NK-92 treated with Interleukin-12 subunit alpha and Interleukin-12 subunit beta, amount 100 ng/mL, for 24 hours (cell line): ENCODE measurements around the gene NANOS3.

Experiments used
- DNase-seq: peaks from one replicate; lab custom pipeline; 2025; lab: John Stamatoyannopoulos, UW

The NANOS3 gene

DNA sequence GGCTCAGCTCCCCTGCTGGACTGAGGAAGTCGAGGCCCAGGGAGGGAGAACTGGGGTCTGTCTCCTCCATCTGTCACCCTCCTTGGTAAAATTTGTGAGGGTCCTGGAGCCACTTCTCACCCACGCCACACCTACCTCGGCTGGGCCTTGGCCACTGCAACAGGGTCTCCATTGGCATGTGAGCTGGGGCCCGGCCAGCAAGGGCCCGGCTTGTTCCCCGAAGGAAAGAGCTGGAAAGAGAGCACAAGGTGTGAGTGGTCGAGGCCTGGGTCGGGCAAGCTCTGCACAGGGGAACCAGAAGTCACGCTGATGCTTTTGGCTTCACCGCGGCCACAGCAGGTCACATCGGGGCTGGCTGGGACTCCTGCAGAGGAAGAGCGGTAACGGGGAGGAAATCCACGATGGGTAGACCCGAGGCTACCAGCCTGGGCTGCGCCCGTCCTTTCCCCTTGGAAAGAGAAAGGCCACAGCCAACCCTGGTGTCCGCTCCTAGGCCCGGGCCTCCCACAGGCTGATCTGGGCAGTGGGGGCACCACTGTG lies 9.0 kb downstream of the NANOS3 start:
- no peak for DNase-seq

DNA sequence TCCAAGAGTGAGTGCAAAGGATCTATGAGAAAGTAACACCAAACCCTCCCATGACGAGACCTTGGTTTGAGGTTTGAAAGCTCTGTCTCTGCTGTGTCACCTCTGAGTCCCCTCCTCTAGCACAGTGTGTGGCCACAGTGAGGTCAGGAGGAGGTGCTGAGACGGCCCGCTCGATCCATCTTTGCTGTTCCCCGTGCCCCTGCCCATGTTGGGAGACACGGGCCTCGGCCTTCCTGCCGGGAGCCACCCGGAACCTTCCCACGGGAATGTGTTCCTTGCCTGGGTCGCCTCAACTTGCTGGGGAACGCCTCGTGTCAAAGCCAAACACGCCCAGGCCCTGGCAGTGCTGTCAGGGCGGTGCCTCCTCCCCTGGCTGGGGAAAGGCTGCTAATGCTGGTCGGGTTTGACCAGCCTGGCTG lies 10.1 kb downstream of the NANOS3 start:
- DNase-seq: no peak

DNA sequence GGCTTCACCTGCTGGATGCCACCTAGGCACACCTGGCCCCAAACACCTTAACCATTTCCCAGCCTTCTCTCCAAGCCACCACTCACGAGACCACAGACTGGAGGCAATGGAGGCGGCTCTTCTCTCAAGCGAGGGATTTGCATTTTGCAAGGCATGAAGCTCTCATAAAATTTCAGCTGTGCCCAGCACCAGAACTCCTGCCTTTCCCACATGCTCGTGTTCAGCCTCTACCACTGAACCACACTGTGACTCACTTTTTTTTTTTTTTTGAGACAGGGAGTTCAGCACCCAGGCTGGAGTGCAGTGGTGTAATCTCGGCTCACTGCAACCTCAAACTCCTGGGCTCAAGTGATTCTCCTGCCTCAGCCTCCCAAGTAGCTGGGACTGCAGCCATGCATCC lies 10.6 kb downstream of the NANOS3 start:
- DNase-seq: no peak

DNA sequence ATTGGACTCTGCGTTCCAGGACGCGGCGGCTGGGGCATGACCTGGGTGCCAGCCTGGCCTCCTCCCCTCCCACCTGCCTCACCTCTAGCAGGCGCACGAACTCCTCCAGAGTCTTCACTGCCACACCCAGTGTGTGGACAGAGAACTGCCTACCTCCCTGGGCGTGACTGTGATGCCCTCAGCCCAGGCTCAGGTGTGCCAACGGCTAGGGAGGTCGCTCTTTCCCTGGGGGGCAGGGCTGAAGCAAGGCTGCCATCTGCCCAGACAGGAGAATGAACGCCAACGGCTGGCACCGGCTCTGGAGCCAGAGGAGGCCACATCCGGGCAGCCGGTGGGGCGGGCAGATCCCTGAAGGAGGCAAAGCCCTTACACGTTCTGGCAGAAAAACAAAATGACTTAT lies 11.3 kb downstream of the NANOS3 start:
- no peak for DNase-seq

DNA sequence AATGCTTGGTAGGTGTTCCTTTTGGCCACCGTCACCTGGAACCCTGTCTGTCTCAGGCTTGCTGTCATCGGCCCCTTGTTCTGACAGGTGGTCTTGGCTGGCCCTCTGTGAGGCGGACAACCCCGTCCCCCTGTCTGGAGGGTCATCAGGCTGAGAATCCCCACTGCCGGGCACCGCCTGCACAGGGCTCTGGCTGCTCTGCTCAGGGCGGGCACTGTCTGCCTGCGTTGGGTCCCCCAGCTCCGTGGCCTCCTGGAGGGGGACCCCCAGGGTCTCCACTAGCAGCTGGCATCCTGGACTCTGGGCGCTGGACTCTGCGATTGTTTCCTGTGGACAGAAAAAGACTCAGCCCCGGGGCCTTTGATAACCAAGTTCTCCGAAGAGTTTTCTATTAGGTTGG lies 13.2 kb downstream of the NANOS3 start:
- no peak for DNase-seq

DNA sequence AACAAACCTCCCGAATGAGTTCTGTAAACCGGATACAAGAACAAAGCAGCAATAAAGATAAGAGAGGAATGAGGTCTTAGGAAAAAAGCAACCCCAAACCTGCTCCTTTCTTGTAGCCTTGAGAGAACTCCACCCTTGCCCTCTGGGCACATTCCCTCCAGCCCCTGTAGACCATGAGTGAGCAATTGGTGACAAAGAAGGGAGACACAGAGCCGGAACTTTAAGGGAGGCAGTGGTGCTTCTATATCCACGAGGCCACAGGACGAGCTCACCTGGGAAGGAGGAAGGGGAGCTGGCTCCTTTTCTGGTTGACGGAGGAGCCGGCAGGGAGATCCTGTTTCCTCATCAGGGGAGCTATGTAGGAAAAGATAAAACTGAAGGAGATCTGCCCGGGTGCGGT lies 15.9 kb downstream of the NANOS3 start:
- no peak for DNase-seq

DNA sequence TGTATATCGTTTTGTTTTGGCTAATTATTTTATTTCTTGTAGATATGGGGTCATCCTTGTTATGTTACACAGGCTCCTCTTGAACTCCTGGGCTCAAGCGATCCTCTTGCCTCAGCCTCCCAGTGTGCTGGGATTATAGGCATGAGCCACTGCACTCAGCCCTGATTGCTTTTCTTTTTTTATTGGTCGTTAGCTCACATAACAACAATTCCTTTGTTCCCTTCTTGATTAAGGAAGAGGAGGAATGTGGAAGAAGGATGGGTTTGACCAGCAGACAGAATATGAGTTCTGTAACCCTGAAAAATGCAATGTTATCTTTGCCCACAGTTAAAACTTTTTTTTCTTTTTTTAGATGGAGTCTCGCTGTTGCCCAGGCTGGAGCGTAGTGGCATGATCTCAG lies 17.6 kb downstream of the NANOS3 start:
- no peak for DNase-seq

DNA sequence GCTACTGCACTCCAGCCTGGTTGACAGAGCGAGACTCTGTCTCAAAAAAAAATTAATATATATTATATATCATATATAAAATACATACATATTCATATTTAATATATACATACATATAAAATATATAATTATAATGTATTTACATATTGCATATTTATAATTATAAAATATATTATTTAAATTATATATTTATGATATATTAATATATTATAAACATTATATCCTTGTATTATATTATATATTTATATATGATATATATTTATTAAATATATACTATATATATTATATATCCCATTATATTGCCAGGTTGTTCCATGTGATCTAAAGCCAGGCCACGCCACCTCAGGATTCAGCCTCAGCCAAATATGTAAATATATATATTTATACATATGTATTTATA lies 19.3 kb downstream of the NANOS3 start:
- DNase-seq: no peak

DNA sequence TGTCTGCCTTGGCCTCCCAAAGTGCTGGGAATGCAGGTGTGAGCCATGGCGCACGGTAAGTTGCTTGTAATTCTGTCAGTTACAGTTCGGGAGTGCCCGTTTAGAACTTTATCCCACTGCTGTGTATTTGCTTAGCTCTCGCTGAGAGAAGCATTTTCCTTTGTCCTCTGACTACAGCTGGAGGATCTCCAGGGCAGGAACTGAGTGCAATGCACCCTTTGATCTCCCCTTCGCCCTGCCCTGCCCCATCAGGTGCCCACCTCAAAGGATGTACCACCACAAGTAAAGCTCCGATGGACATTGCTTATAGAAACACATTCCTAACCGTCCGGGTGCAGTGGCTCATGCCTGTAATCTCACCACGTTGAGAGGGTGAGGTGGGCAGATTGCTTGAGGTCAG lies 22.5 kb downstream of the NANOS3 start:
- DNase-seq: no peak

DNA sequence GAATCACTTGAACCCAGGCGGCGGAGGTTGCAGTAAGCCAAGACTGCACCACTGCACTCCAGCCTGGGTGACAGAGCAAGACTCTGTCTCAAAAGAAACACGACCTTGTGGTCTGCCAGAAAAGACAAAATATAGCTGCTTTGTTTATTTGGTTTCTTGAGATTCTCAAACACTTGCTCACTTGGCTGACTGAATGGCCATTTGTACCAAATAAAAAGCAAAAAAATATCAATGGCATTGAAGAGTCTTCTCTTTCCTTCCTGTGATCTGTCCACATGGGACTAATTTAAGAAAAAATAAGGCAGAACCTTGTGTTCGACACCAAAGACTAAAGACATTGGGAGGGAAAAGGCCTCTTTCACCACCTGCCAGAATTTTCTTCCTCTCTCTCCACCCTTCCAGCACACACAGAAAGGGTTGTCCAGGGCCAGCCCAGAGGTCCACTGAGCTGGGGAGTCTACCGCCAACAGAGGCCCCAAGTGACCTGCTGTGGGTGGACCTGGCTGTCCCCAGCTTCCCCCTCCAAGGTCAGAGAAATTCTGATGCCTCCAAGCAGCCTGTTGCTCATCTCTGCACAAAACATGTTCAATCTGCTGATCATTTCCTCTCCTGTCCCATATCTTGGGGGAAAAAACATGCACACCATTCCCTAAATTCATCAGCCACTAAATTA lies 23.1 kb downstream of the NANOS3 start:
- DNase-seq: no peak

DNA sequence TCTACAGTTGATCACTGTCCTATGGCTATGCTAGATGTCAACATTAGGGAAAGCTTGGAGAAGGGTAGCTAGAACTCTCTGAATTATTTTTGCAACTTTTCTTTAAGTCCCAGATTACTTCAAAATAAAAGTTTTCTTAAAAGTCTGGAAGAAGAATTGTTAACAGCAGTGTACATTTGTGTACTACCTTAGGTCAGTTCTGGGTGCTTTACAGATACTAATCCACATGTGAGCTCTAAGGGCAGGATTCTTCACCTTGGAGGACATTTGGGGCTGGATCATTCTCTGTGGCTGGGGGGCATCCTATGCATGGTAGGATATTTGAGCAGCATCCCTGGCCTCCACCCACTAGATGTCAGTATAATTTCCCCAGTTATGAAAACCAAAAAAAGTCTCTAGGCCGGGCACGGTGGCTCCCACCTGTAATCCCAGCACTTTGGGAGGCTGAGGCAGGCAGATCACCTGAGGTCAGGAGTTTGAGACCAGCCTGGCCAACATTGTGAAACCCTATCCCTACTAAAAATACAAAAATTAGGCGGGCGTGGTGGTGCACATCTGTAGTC lies 26.1 kb downstream of the NANOS3 start:
- DNase-seq: no peak

DNA sequence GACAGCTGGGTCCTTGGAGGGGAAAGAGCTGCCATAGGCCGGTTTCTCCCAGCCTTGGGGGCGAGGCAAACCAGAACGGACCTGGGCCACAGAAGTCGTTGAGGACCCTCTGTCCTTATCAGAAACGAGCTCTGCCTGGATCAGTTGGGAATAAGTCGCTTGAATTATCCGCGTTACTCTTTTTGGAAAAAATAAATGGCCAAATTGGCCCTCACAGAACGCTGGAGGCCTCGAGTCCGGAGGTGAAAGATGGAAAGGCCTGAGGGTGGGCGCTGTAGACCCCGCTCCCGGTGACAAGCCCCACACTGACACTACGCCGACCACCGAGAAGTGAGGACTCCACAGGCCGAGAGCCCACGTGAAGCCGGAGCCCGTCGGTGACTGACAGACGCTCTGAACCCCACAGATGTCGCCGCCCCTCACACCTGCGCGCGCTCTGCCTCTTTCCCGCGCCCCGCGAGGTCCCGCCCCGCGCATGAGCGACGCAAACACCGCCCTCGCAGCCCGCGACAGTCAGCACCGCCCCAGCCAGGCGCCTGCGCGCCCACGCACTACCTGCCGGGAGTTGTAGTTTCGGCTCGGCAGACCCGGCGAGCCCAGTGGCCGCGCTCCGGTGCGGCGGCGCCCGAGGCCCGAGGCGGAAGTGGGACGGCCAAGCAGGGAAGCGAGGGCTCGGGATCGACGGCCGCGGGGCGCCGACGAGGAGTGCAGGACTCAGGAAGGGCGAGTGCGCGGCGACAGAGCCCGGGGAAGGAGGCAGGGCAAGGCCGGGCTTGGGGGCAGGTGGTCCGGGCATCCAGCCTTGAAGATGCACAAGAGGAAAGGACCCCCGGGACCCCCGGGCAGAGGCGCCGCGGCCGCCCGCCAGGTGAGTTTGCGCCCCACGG lies 28.9 kb downstream of the NANOS3 start, which contains the start of the genes BRME1 and CC2D1A:
BRME1 (minus strand) TSS at position 484 of the 887 bp plus-strand sequence. CDS start 1,225 bp downstream, outside the sequence.
CC2D1A (plus strand) TSS at position 568 of the 887 bp plus-strand sequence; CDS start at position 809, 241 bp downstream.
- peak; percentile 95 for DNase-seq

DNA sequence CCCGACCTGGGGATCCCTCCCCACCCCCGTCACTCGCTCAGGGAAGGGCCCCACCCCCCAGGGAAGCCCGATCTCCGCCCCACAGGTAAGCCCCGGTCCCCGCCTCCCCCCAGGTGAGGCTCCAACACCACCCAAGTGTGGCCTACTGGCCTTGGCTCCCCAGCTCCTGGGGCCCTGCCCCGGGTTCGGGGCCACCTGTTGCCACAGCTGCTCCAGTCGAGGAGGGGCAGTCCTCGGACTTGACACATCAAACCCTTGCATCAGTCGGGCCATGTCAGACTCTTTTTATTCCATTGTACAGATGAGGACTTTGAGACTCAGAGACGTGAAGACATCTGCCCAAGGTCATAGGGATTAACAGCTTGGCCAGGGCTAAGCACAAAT lies 29.6 kb downstream of the NANOS3 start:
- no peak for DNase-seq

DNA sequence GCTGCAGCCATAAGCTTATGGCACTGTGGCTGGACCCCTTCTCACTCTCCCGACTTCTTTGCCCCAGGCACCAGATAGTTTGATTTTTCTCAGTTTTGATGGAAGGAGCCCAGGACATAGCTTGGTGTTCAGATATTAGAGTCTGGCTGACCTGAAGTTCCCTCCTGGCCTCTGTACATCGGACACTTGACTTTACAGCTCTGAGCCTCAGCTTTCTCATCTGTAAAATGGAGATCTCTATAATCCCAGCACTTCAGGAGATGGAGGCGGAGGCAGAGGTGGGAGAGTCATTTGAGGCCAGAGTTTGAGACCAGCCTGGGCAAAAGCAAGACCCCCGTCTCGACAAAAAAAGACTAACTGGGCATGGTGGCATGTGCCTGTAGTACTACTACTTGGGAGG lies 30.0 kb downstream of the NANOS3 start:
- DNase-seq: no peak

DNA sequence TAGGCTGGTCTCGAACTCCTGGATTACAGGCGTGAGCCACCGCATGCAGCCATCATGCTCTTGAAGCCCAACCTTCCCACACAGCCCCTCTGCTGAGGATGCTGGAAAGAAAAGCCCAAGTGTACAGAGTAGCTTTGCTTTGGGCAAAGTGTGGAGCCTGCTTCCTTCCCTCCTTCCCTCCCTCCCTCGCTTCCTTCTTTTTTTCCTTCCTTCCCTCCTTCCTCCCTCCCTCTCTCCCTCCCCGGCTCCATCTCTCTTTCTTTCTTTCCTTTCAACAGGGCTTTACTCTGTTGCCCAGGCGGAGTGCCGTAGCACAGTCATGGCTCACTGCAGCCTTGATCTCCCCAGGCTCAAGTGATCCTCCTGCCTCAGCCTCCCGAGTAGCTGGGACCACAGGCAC lies 31.7 kb downstream of the NANOS3 start:
- DNase-seq: no peak

DNA sequence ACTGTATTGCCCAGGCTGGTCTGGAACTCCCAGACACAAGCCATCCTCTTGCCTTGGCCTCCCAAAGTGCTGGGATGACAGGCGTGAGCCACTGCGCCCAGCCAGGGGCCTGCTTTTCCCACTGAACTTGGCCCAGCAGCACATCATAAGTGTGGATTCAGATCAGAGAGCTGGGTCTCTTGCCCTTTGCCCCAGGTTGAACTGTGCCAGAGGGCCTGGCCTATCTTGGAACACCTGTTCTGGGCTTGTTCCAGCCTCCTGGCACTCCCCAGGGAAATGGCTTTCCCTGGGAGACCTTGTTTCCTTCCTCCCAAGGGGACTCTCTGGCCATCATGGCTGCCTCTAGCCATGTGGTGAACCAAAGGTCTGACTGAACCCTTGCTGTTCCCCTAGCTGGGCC lies 32.5 kb downstream of the NANOS3 start:
- no peak for DNase-seq

DNA sequence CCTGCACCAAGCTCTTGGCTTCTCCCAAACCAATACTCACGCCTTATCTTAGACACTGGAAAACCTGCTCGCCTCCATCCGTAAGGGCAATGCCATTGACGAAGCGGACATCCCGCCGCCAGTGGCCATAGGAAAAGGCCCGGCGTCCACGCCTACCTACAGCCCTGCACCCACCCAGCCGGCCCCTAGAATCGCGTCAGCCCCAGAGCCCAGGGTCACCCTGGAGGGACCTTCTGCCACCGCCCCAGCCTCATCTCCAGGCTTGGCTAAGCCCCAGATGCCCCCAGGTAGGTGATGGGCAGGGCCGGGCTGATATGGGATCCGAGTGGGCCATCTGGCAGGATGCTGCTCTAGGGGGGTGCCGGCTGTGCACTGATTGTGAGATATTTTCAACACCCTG lies 36.4 kb downstream of the NANOS3 start:
- DNase-seq: no peak

DNA sequence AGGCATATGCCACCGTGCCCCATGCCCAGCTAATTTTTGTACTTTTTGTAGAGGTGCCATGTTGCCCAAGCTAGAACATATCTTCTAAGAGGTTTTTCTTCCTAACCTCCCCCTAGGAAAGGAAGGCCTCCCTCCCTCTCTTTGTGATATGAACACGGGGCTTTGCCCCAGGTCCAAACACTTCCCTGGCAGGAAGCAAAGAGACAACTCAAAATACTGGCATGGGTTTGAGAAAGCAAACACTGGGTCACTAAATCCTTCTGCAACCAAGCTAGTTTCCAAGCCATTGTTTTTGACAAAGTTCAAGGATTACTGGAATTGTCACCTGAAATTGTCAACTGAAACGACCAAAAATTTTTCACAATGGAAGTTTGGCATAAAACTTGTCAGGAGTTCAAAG lies 37.8 kb downstream of the NANOS3 start:
- DNase-seq: no peak

DNA sequence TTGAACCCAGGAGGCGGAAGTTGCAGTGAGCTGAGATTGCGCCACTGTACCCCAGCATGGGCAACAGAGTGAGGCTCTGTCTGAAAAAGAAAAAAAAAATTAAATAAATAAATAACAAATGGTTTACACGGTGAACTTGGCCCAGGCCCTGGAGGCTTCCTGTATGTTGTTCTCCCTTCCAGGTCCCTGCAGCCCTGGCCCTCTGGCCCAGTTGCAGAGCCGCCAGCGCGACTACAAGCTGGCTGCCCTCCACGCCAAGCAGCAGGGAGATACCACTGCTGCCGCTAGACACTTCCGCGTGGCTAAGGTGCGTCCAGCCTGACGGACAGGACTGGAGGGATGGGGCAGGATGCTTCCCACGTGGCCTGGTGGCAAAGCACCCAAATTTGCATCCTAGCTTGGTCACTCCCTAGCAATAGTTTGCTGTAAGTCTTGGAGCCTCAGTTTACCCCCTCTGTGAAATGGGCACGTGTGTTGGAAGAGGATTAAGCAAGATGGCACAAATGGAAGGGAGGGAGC lies 41.0 kb downstream of the NANOS3 start:
- DNase-seq: no peak

DNA sequence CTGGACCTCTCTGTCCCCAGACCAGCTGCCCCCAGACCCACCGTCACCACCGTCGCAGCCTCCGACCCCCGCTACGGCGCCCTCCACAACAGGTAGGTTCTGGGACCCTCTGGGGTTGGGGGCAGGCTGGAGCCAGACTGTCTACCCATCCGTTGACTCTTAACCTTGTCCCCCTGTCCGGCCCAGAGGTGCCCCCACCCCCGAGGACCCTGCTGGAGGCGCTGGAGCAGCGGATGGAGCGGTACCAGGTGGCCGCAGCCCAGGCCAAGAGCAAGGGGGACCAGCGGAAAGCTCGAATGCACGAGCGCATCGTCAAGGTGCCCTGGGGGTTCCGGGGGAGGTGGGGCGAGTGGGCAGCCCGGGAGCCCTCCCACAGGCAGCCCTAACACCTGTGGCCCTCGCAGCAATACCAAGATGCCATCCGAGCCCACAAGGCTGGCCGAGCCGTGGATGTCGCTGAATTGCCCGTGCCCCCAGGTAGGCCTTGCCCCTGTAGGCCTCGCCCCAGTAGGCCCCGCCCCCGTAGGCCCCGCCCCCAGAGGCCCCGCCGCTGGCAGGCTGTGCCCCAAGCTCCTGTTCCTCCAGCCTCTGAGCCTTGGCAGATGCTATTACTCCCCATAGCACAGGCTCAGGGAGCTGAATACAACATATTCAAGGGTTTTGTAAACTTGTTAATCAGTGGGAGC lies 41.9 kb downstream of the NANOS3 start:
- DNase-seq: no peak

DNA sequence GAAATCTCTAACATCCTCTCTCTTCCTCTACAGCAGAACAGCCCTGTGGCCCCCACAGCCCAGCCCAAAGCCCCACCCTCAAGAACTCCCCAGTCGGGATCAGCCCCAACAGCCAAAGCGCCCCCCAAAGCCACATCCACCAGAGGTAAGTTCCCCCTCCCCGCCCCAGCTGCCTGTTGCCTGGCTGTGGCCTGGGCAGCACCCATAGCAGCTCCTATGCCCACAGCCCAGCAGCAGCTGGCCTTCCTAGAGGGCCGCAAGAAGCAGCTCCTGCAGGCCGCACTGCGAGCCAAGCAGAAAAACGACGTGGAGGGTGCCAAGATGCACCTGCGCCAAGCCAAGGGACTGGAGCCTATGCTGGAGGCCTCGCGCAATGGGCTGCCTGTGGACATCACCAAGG lies 43.6 kb downstream of the NANOS3 start:
- no peak for DNase-seq
